HG03520 (cell line): ENCODE measurements around the gene CEP97.
A peak's percentile ranks its signal among the peaks of the same experiment; 100 is the strongest.

Experiments
- ATAC-seq: cut with Tn5 transposase; IDR thresholded peaks from one replicate; pipeline ENCODE4 v1.9.1; 2021; ENCODE audit warnings: mild to moderate bottlenecking, moderate library complexity; ENCODE audit not compliant: unreplicated experiment

Gene CEP97

GRCh38 chr3:101811875-101812274, 87.5 kb downstream of the CEP97 start:
- no peak for ATAC-seq

DNA sequence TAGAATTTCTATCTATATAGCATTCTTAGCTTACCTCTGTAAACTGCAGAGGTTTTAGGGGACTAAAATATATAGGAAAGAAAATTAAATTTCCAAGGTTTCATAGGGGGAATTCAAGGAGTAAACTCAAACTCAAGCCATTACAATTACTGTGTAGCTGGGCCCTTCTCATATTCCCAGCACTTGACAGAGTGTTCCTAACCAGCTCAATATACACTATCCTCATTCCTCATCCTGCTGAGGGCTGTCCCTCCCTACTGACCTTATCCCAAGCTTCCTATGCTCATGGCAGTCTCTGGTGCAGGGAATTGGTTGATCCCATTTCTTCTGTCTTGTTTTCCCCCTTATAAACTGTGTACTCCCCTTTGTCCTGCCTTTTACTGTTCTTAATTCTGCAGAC, 88.5 kb downstream of the CEP97 start:
- no peak for ATAC-seq

DNA sequence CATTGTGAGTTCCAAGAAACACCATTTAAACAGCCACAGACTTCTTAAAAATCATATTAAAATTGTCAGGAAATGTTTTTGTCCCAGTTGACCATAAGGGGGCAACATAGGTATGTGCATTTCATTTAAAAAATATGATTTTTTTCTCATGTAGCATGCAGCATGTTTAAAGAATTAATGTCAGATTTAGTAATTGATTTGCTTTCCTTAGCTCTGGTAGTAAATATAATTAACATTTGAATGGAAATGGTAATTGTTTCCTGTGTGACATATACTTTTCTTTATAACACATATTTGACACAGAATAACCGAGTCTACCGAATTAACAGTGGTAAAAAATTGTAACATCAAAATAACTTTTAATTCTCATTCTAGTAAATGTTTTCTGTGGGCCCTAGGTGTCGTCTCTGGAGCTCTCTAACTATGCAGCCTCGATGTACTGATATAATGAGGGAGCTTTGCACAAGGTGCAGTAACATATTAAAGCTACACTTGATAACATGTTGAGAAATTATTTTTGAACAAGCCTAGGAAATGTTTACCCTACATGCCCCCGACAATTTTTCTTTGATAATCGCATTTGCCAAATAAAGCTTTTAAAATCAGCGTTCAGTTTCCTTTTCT, 89.5 kb downstream of the CEP97 start:
- no peak for ATAC-seq

GRCh38 chr3:101814835-101815234, 90.4 kb downstream of the CEP97 start:
- ATAC-seq, result no peak

DNA sequence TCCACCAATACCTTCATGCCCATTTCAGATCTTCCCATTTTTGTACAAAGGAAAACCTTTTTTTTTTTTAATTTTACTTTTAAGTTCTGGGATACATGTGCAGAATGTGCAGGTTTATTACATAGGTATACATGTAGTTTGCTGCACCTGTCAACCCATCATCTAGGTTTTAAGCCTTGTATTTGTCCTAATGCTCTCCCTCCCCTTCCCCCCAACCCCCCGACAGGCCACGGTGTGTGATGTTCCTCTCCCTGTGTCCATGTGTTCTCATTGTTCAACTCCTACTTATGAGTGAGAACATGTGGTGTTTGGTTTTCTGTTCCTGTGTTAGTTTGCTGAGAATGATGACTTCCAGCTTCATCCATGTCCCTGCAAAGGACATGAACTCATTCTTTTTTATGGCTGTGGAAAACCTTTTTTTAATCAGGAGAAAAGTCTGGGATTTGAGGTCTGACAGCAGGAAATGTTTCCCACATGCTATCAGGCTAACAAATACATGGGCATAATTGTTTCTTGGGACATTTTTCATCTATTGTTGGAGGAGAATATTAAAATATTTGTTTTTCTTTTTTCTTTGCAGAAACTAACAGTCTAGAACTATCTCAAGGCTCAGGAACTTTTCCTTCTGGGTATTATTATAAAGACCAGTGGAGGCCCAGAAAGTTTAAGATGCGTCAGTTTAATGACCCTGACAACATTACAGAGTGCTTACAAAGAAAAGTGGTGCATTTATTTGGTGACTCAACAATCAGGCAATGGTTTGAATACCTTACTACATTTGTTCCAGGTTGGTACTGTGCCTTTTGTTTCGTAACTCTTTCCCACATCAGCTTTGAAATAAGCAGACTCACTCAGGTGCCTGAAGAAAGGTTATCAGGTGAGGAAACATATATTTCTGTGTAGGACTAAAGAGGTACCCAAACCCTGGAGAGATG, 92.1 kb downstream of the CEP97 start:
- no peak for ATAC-seq

- no peak for ATAC-seq
Measured at GRCh38 chr3:101817992-101818391, 93.6 kb downstream of the CEP97 start.

- ATAC-seq, result peak; percentile 40
Measured at GRCh38 chr3:101819649-101820206, 95.3 kb downstream of the CEP97 start.
